Nephron (organoid): ENCODE data around the gene WDFY1.
"Not testable (repeated sequence)": the region's sequence is repeated elsewhere in the genome, so short reads cannot be mapped to it uniquely, and the experiment has no call there.

Experiments
- H3K27ac Mint-ChIP-seq, 3 experiments: 2 replicates each; pipeline ENCODE4 v1.8.0; 2020; ENCODE audit warnings: mixed read lengths in 3 of 3, mild to moderate bottlenecking in 2 of 3, moderate library complexity in 1 of 3
- H3K27me3 Mint-ChIP-seq: 2 replicates; pipeline ENCODE4 v1.8.0; 2021; ENCODE audit warnings: low read depth, mild to moderate bottlenecking, moderate library complexity, mixed read lengths
- H3K36me3 Mint-ChIP-seq: 2 replicates; pipeline ENCODE4 v1.8.0; 2020; ENCODE audit warnings: low read depth, mixed read lengths
- H3K4me1 Mint-ChIP-seq: 2 replicates; pipeline ENCODE4 v1.8.0; 2020; ENCODE audit warnings: mixed read lengths
- H3K4me3 Mint-ChIP-seq, 3 experiments: 2 replicates each; pipeline ENCODE4 v1.8.0; 2020; ENCODE audit warnings: mild to moderate bottlenecking in 3 of 3, mixed read lengths in 3 of 3, moderate library complexity in 2 of 3
- H3K9me3 Mint-ChIP-seq: 2 replicates; pipeline ENCODE4 v1.8.0; 2020; ENCODE audit warnings: mixed read lengths
- TF ChIP-seq, protein P1 (sequence below), 3 experiments: fragments of 200-600 bp; sonication (generic); IDR thresholded peaks; one replicate each; pipeline ENCODE4 v1.5.0; 2021; ENCODE audit warnings: antibody characterized with exemption in 3 of 3; ENCODE audit not compliant: unreplicated experiment in 3 of 3

The WDFY1 gene

DNA sequence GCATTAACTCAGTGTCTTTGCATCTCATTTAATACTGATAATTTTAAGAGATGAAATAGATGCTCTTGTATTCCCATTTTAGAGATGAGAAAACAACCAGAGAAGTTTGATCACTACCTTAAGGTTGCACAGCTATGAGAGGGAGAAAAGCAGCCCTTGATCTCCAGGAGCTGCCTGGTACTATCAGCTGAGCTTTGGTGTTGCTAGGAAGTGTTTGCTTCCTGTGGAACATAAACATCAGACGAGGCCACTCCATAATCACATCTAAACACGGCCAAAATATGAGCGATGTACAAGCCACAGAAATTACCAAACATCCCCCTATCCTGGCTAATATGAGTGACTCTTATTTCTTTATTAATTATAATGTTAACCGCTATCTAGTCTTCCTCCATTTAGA is 620 bp upstream of the WDFY1 start:
- Mint-ChIP-seq H3K27me3 (no peaks in the 10 kb centered on the region), H3K36me3 (peaks cover 9% of the 10 kb centered on the region), H3K4me3 (peak overlapping the region; percentile 68 to 82 (median 78)), H3K9me3 (no peaks in the 10 kb centered on the region), H3K27ac (peak overlapping the region; percentile 34 to 94 (median 67)), H3K4me1 (peaks cover 42% of the 10 kb centered on the region)
- TF ChIP-seq, protein P1, sequence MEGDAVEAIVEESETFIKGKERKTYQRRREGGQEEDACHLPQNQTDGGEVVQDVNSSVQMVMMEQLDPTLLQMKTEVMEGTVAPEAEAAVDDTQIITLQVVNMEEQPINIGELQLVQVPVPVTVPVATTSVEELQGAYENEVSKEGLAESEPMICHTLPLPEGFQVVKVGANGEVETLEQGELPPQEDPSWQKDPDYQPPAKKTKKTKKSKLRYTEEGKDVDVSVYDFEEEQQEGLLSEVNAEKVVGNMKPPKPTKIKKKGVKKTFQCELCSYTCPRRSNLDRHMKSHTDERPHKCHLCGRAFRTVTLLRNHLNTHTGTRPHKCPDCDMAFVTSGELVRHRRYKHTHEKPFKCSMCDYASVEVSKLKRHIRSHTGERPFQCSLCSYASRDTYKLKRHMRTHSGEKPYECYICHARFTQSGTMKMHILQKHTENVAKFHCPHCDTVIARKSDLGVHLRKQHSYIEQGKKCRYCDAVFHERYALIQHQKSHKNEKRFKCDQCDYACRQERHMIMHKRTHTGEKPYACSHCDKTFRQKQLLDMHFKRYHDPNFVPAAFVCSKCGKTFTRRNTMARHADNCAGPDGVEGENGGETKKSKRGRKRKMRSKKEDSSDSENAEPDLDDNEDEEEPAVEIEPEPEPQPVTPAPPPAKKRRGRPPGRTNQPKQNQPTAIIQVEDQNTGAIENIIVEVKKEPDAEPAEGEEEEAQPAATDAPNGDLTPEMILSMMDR (IDR thresholded peaks at IDR 0.05; ENCODE audit: unreplicated experiment in 3 of 3), result no peak

DNA sequence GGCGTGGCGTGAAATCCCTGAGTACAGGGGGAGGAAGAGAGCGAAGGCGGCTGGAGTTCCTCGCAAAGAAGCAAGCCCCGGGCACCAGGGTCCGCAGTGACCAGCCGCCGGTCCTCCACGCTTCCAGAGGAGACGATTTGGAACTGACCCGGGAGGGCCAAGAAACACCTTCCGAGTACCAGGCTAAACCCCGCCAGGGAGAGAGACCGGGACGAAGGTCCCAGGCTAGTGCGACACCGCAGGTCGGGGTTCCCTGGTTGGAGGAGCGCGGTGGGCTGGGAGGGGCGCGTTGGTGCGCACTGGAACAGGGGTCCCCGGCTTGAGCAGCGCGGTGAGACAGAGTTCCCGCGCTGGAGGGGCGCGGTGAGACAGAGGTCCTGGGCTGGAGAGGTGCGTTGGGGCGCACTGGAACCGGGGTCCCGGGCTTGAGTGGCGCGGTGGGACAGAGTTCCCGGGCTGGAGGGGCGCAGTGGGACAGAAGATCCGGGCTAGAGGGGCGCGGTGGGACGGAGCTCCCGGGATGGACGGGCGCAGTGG is 901 bp downstream of the WDFY1 start:
- Mint-ChIP-seq H3K9me3 (no peaks in the 10 kb centered on the region), H3K27me3 (no peaks in the 10 kb centered on the region), H3K4me3 (peak overlapping the region; percentile 96 to 98 (median 97)), H3K27ac (peak overlapping the region; percentile 94 to 96 (median 96)), H3K4me1 (peaks cover 39% of the 10 kb centered on the region), H3K36me3 (peaks cover 14% of the 10 kb centered on the region)
- TF ChIP-seq, protein P1 (IDR thresholded peaks at IDR 0.05; ENCODE audit: unreplicated experiment in 3 of 3), result no peak

DNA sequence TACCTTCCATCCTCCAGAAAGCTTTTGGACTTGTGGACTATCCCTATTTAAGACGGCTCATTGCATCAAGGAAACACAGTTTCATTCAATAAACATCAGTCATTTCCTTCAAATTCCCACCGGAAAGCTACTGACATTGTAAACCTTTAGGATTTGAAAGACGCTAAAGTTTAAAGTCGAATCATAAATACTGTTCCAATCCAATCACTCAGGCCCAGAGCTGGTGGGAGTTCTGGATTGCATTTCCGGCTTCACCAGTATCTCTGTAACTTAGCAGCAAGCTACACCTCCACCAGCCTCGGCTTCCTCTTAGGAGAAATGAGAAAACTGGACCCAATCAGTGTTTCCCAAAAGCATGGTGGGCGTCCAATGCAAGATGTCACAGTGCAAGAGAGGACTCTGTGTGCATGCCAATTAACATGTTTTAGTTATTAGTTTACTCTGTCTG is 1.6 kb downstream of the WDFY1 start:
- Mint-ChIP-seq H3K4me1 (peaks cover 39% of the 10 kb centered on the region), H3K36me3 (peaks cover 17% of the 10 kb centered on the region), H3K9me3 (no peaks in the 10 kb centered on the region), H3K4me3 (peak overlapping the region; percentile 96 to 98 (median 97)), H3K27me3 (no peaks in the 10 kb centered on the region), H3K27ac (peak overlapping the region; percentile 94 to 96 (median 96))
- TF ChIP-seq, protein P1 (IDR thresholded peaks at IDR 0.05; ENCODE audit: unreplicated experiment in 3 of 3), result no peak

DNA sequence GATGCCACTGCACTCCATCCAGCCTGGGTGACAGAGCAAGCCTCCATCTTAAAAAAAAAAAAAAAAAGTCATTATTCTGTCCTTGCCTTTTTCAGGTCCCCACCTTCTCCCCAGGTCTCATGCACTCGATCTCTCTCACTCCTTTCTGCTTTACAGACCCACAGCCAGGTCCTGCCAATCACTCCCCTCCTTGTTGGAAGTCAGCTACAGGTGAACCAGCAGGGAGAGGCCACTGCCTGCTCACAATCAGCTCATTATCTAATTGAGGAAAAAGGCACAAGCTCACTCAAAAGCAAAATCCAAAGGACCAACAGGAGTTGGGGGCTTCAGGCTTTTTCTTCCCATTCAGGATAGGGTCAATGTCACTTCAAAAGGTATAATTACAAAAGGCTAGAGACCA is 2.0 kb downstream of the WDFY1 start:
- no peaks in the 10 kb centered on the region for H3K9me3 Mint-ChIP-seq
- H3K4me3 Mint-ChIP-seq, result peak overlapping the region; percentile 96 to 98 (median 97)
- no peaks in the 10 kb centered on the region for H3K27me3 Mint-ChIP-seq
- H3K4me1 Mint-ChIP-seq, result peaks cover 39% of the 10 kb centered on the region
- H3K27ac Mint-ChIP-seq, result peak overlapping the region; percentile 94 to 96 (median 96)
- TF ChIP-seq, protein P1 (IDR thresholded peaks at IDR 0.05; ENCODE audit: unreplicated experiment in 3 of 3), result no peak
- peaks cover 17% of the 10 kb centered on the region for H3K36me3 Mint-ChIP-seq

DNA sequence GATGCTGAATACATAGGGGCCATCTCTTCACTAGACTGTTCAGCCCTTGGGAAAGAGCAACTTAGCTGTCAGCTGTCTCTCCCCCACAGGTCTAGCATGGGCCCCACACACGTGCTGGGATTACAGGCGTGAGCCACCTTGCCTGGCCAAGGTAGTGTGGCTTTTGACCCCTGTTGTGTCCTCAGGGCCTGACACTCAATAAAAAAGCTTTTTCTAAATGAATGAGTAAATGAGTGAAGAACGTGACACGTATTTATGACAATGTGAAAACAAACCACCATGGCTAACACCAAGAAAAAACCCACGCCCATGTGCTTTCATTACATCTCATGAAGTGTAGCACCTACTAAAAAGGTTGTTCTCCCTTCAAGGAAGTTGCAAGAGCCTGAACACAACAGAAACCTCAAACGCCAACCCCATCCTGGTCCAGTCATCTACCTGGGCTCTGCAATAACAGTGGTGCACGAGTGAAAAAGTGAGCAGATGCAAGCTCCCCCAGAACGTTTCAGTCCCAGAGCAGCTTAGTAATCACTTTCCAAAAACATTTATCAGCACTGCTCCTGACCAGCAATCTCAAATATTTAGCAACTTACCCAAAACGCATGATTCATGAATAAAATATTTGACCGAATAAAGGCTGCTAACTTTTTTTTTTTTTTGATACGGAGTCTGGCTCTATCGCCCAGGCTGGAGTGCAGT is 3.4 kb downstream of the WDFY1 start:
- H3K4me3 Mint-ChIP-seq, result peak overlapping the region; percentile 28 to 71 (median 61)
- H3K4me1 Mint-ChIP-seq, result peaks cover 35% of the 10 kb centered on the region
- H3K9me3 Mint-ChIP-seq, result no peaks in the 10 kb centered on the region
- H3K27ac Mint-ChIP-seq, result peak overlapping the region in 2 of 3 experiments; percentile 4 to 57
- TF ChIP-seq, protein P1 (IDR thresholded peaks at IDR 0.05; ENCODE audit: unreplicated experiment in 3 of 3), result no peak
- peaks cover 17% of the 10 kb centered on the region for H3K36me3 Mint-ChIP-seq
- H3K27me3 Mint-ChIP-seq, result no peaks in the 10 kb centered on the region

DNA sequence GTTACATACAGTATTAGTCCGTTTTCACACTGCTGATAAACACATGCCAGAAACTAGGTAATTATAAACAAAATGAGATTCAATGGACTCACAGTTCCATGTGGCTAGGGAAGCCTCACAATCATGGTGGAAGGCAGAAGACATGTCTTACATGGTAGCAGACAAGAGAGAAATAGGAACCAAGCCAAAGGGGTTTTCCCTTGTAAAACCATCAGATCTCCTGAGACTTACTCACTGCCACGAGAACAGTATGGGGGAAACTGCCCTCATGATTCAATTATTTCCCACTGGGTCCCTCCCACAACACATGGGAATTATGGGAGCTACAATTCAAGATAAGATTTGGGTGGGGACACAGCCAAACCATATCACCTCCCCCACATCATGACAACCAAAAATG is 5.7 kb downstream of the WDFY1 start:
- not testable (repeated sequence) for H3K4me3 Mint-ChIP-seq, H3K27me3 Mint-ChIP-seq, H3K9me3 Mint-ChIP-seq, H3K27ac Mint-ChIP-seq
- Mint-ChIP-seq H3K36me3 (peaks cover 17% of the 10 kb centered on the region), H3K4me1 (peaks cover 38% of the 10 kb centered on the region)
